ENCODE results near the gene HPCA.

Gene HPCA
- total RNA-seq, result 0.09 to 0.10 reads per million in 2 donors

GRCh38 chr1:32886004-32886827 is at the start of gene HPCA:
TSS of gene HPCA (plus strand) at chr1:32886491. CDS start at chr1:32888899, 2,408 bp downstream.
- no peak for DNase-seq

- DNase-seq, result no peak
Observed at GRCh38 chr1:32848354-32849063, 37.8 kb upstream of the HPCA start.

- DNase-seq, result no peak
Observed at GRCh38 chr1:32855861-32856617, 30.3 kb upstream of the HPCA start.

GRCh38 chr1:32858136-32858535 is 28.2 kb upstream of the HPCA start:
- DNase-seq, result no peak

- no peak for DNase-seq
Observed at GRCh38 chr1:32858791-32859190, 27.5 kb upstream of the HPCA start.

GRCh38 chr1:32859915-32860314 is 26.4 kb upstream of the HPCA start:
- DNase-seq, result no peak

- no peak for DNase-seq
Observed at GRCh38 chr1:32860566-32860965, 25.7 kb upstream of the HPCA start.

- no peak for DNase-seq
Observed at GRCh38 chr1:32861904-32862695, 24.2 kb upstream of the HPCA start.

GRCh38 chr1:32863218-32863880 is 22.9 kb upstream of the HPCA start:
- no peak for DNase-seq

- DNase-seq, result no peak
Observed at GRCh38 chr1:32863881-32864245, 22.4 kb upstream of the HPCA start.

- DNase-seq, result no peak
Observed at GRCh38 chr1:32864375-32865019, 21.8 kb upstream of the HPCA start.

GRCh38 chr1:32865639-32866405 is 20.5 kb upstream of the HPCA start:
- no peak for DNase-seq

GRCh38 chr1:32867151-32867550 is 19.1 kb upstream of the HPCA start:
- no peak for DNase-seq

- DNase-seq, result no peak
Observed at GRCh38 chr1:32867671-32868070, 18.6 kb upstream of the HPCA start.

- DNase-seq, result no peak
Observed at GRCh38 chr1:32868085-32868484, 18.2 kb upstream of the HPCA start.

- DNase-seq, result no peak
Observed at GRCh38 chr1:32868806-32869455, 17.4 kb upstream of the HPCA start.

GRCh38 chr1:32869923-32870614 is 16.2 kb upstream of the HPCA start:
- DNase-seq, result no peak

- no peak for DNase-seq
Observed at GRCh38 chr1:32870615-32871363, 15.5 kb upstream of the HPCA start, which contains the start of gene FNDC5. TSS of gene FNDC5 (minus strand) at chr1:32870912.
